WTC11 (cell line): ENCODE measurements around the gene NUP50. TPM values are rescaled to one million over a fixed set of nuclear protein-coding genes. Genes with fewer than 3 reads are reported as not detected.

ENCODE experiments used
- ATAC-seq: fragments of 200-7000 bp; cut with Tn5 transposase; 2 replicates; pipeline ENCODE4 v1.10.0; 2021; ENCODE audit warnings: mild to moderate bottlenecking, moderate library complexity
- CTCF ChIA-PET: fragments of 300-600 bp; sonication (Branson Sonifier 250); formaldehyde crosslinking; loops from one replicate; lab custom pipeline; 2021; ENCODE audit warnings: antibody characterized with exemption; lab: Charles Lee
- POLR2A ChIA-PET: fragments of 350-600 bp; sonication (Branson Sonifier 250); formaldehyde crosslinking; loops from one replicate; lab custom pipeline; 2021; ENCODE audit warnings: antibody characterized with exemption; lab: Charles Lee
- DNase-seq: peaks from one replicate; pipeline ENCODE4 v3.0.0; 2021; ENCODE audit warnings: low spot score
- H3K27ac Mint-ChIP-seq: 2 replicates; pipeline ENCODE4 v1.8.0; 2021; ENCODE audit warnings: mixed read lengths
- H3K27me3 Mint-ChIP-seq: 2 replicates; pipeline ENCODE4 v1.8.0; 2021; ENCODE audit warnings: low read depth, mild to moderate bottlenecking, moderate library complexity, mixed read lengths
- H3K36me3 Mint-ChIP-seq: 2 replicates; pipeline ENCODE4 v1.8.0; 2021; ENCODE audit warnings: mixed read lengths
- H3K4me1 Mint-ChIP-seq: 2 replicates; pipeline ENCODE4 v1.8.0; 2022; ENCODE audit warnings: mixed read lengths
- H3K4me3 Mint-ChIP-seq: 2 replicates; pipeline ENCODE4 v1.8.0; 2021; ENCODE audit warnings: mild to moderate bottlenecking, moderate library complexity, mixed read lengths
- H3K9me3 Mint-ChIP-seq: 2 replicates; pipeline ENCODE4 v1.8.0; 2021; ENCODE audit warnings: mixed read lengths
- ELF4 ChIP-seq: sonication (generic); formaldehyde crosslinking; IDR thresholded peaks from 2 replicates; pipeline ENCODE4 v1.8.1; 2022; ENCODE audit warnings: low read depth, mild to moderate bottlenecking, moderate library complexity, missing genetic modification reagents
- ESRRA ChIP-seq: sonication (generic); formaldehyde crosslinking; IDR thresholded peaks from 2 replicates; pipeline ENCODE4 v1.8.1; 2022; ENCODE audit warnings: mild to moderate bottlenecking, missing genetic modification reagents, borderline replicate concordance
- FOXJ3 ChIP-seq: sonication (generic); formaldehyde crosslinking; IDR thresholded peaks from 2 replicates; pipeline ENCODE4 v1.9.0; 2021; ENCODE audit warnings: missing genetic modification reagents, mild to moderate bottlenecking, borderline replicate concordance
- FOXP1 ChIP-seq: sonication (generic); formaldehyde crosslinking; IDR thresholded peaks from 2 replicates; pipeline ENCODE4 v1.8.0; 2022; ENCODE audit warnings: missing genetic modification reagents, mild to moderate bottlenecking, moderate library complexity, borderline replicate concordance
- GTF2I ChIP-seq: fragments of 250-450 bp; sonication (Bioruptor Pico); conservative IDR thresholded peaks from 2 replicates; pipeline ENCODE4 v1.4.0; 2021; ENCODE audit warnings: mild to moderate bottlenecking
- IRF2 ChIP-seq: sonication (generic); formaldehyde crosslinking; IDR thresholded peaks from 2 replicates; pipeline ENCODE4 v1.8.0; 2022; ENCODE audit warnings: low read depth, missing genetic modification reagents, borderline replicate concordance
- JAZF1 ChIP-seq: fragments of 250-450 bp; sonication (Bioruptor Pico); IDR thresholded peaks from 2 replicates; pipeline ENCODE4 v1.9.0; 2021; ENCODE audit warnings: moderate library complexity, mild to moderate bottlenecking, inconsistent platforms
- NR2C2 ChIP-seq: sonication (generic); formaldehyde crosslinking; IDR thresholded peaks from 2 replicates; pipeline ENCODE4 v1.8.0; 2022; ENCODE audit warnings: mild to moderate bottlenecking, missing genetic modification reagents
- OVOL2 ChIP-seq: fragments of 250-450 bp; sonication (Bioruptor Pico); IDR thresholded peaks from 2 replicates; pipeline ENCODE4 v1.9.0; 2021; ENCODE audit warnings: mild to moderate bottlenecking, borderline replicate concordance
- PRRX2 ChIP-seq: fragments of 250-450 bp; sonication (Bioruptor Pico); IDR thresholded peaks from 2 replicates; pipeline ENCODE4 v1.8.0; 2021; ENCODE audit warnings: mild to moderate bottlenecking
- RORB ChIP-seq: fragments of 250-450 bp; sonication (Bioruptor Pico); IDR thresholded peaks from 2 replicates; pipeline ENCODE4 v1.9.0; 2021; ENCODE audit warnings: mild to moderate bottlenecking
- SP1 ChIP-seq: sonication (generic); formaldehyde crosslinking; conservative IDR thresholded peaks from 2 replicates; pipeline ENCODE4 v1.8.1; 2022; ENCODE audit warnings: missing genetic modification reagents
- TEAD1 ChIP-seq: sonication (generic); formaldehyde crosslinking; IDR thresholded peaks from 2 replicates; pipeline ENCODE4 v1.8.0; 2022; ENCODE audit warnings: mild to moderate bottlenecking, missing genetic modification reagents
- ZNF138 ChIP-seq: sonication (generic); formaldehyde crosslinking; conservative IDR thresholded peaks from 2 replicates; pipeline ENCODE4 v1.8.1; 2022; ENCODE audit warnings: mild to moderate bottlenecking, moderate library complexity, missing genetic modification reagents
- ZNF219 ChIP-seq: sonication (generic); formaldehyde crosslinking; IDR thresholded peaks from 2 replicates; pipeline ENCODE4 v1.8.0; 2023; ENCODE audit warnings: missing genetic modification reagents, mild to moderate bottlenecking, borderline replicate concordance
- ZNF232 ChIP-seq: sonication (generic); formaldehyde crosslinking; IDR thresholded peaks from 2 replicates; pipeline ENCODE4 v1.8.0; 2022; ENCODE audit warnings: mild to moderate bottlenecking, missing genetic modification reagents
- ZNF263 ChIP-seq: sonication (generic); formaldehyde crosslinking; IDR thresholded peaks from 2 replicates; pipeline ENCODE4 v1.8.1; 2022; ENCODE audit warnings: low read depth, mild to moderate bottlenecking, moderate library complexity, missing genetic modification reagents
- ZNF423 ChIP-seq: fragments of 250-450 bp; sonication (Bioruptor Pico); IDR thresholded peaks from 2 replicates; pipeline ENCODE4 v2.1.2; 2022; ENCODE audit warnings: mild to moderate bottlenecking, moderate library complexity
- ZNF671 ChIP-seq: fragments of 250-450 bp; sonication (Bioruptor Pico); IDR thresholded peaks from 2 replicates; pipeline ENCODE4 v1.8.0; 2021; ENCODE audit warnings: mild to moderate bottlenecking
- total RNA-seq: library from RNA; stranded (reverse); gene quantifications from 3 replicates; pipeline ENCODE4 v1.2.3, GENCODE V29; 2021
- TF ChIP-seq, protein P1 (sequence below): sonication (generic); formaldehyde crosslinking; conservative IDR thresholded peaks from 2 replicates; pipeline ENCODE4 v1.8.1; 2022; ENCODE audit warnings: mild to moderate bottlenecking, missing genetic modification reagents
- TF ChIP-seq, protein P2 (sequence below): sonication (generic); formaldehyde crosslinking; IDR thresholded peaks from 2 replicates; pipeline ENCODE4 v1.8.0; 2023; ENCODE audit warnings: mild to moderate bottlenecking, missing genetic modification reagents
- TF ChIP-seq, protein P3 (sequence below): sonication (generic); formaldehyde crosslinking; IDR thresholded peaks from 2 replicates; pipeline ENCODE4 v1.8.0; 2022; ENCODE audit warnings: mild to moderate bottlenecking, missing genetic modification reagents
- TF ChIP-seq, protein P4 (sequence below): sonication (generic); formaldehyde crosslinking; IDR thresholded peaks from 2 replicates; pipeline ENCODE4 v1.8.1; 2022; ENCODE audit warnings: mild to moderate bottlenecking, moderate library complexity, missing genetic modification reagents
- TF ChIP-seq, protein P5 (sequence below): sonication (generic); formaldehyde crosslinking; IDR thresholded peaks from 2 replicates; pipeline ENCODE4 v1.8.0; 2022; ENCODE audit warnings: mild to moderate bottlenecking, missing genetic modification reagents
- TF ChIP-seq, protein P6 (sequence below): fragments of 250-450 bp; sonication (Bioruptor Pico); IDR thresholded peaks from 2 replicates; pipeline ENCODE4 v2.1.2; 2022; ENCODE audit warnings: mild to moderate bottlenecking, moderate library complexity
- TF ChIP-seq, protein P7 (sequence below): fragments of 200-600 bp; IDR thresholded peaks from 2 replicates; pipeline ENCODE4 v1.8.0; 2022; ENCODE audit warnings: antibody characterized with exemption

The NUP50 gene
- total RNA-seq, 1 experiment from 2014 or later = 131 TPM

DNA sequence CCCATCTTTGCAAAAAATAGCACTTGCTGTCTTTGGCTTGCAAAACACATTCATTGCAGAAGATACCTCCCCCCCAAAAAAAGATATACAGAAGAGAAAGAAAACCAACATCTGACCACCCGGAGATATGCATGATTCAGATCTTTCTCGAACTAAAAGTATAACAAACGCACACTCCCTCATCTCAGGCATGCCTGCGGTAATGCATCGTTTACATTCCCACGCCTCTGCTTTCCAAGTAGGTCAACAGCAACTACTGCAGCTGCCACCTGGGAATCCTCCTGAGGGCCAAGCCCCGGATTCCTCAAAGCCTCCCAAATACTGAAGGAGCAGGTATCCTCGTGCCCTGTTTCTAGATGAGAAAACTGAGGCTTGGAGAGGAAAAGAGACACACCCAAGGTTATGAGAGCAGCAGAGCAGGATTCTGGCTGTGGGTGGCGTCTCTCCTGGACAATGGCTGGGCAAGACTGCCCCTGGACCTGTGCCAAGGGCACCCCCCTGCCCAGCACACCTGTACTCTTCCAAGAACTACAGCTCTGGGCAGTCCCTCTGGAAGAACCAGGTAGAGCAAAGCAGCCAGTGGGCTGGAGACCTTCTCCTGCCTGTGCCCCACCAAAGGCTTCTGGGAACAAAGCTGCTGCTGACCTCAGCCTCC lies 38.1 kb downstream of the NUP50 start:
- H3K27me3 Mint-ChIP-seq = no peaks in the 10 kb centered on the region
- no peaks in the 10 kb centered on the region for H3K9me3 Mint-ChIP-seq
- H3K4me3 Mint-ChIP-seq = no peak overlapping the region
- no peak for ATAC-seq
- H3K4me1 Mint-ChIP-seq = peaks cover 22% of the 10 kb centered on the region
- H3K27ac Mint-ChIP-seq = peak overlapping the region; percentile 21; the same call in 1 of the 2 replicates
- TF ChIP-seq ZNF263 (CRISPR knock-in tag) = no peak
- no peak for TF ChIP-seq OVOL2 (CRISPR knock-in tag)
- TF ChIP-seq JAZF1 (CRISPR knock-in tag) = no peak
- TF ChIP-seq PRRX2 (CRISPR knock-in tag) = no peak
- TF ChIP-seq GTF2I (CRISPR knock-in tag) = no peak
- TF ChIP-seq FOXP1 (CRISPR knock-in tag) = no peak
- TF ChIP-seq ZNF423 (CRISPR knock-in tag) = no peak
- TF ChIP-seq, protein P1, sequence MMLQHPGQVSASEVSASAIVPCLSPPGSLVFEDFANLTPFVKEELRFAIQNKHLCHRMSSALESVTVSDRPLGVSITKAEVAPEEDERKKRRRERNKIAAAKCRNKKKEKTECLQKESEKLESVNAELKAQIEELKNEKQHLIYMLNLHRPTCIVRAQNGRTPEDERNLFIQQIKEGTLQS (CRISPR knock-in tag) = no peak
- TF ChIP-seq, protein P2, sequence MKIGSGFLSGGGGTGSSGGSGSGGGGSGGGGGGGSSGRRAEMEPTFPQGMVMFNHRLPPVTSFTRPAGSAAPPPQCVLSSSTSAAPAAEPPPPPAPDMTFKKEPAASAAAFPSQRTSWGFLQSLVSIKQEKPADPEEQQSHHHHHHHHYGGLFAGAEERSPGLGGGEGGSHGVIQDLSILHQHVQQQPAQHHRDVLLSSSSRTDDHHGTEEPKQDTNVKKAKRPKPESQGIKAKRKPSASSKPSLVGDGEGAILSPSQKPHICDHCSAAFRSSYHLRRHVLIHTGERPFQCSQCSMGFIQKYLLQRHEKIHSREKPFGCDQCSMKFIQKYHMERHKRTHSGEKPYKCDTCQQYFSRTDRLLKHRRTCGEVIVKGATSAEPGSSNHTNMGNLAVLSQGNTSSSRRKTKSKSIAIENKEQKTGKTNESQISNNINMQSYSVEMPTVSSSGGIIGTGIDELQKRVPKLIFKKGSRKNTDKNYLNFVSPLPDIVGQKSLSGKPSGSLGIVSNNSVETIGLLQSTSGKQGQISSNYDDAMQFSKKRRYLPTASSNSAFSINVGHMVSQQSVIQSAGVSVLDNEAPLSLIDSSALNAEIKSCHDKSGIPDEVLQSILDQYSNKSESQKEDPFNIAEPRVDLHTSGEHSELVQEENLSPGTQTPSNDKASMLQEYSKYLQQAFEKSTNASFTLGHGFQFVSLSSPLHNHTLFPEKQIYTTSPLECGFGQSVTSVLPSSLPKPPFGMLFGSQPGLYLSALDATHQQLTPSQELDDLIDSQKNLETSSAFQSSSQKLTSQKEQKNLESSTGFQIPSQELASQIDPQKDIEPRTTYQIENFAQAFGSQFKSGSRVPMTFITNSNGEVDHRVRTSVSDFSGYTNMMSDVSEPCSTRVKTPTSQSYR (CRISPR knock-in tag) = no peak
- no peak for TF ChIP-seq ZNF219 (CRISPR knock-in tag)
- TF ChIP-seq SP1 (CRISPR knock-in tag) = no peak
- TF ChIP-seq, protein P3, sequence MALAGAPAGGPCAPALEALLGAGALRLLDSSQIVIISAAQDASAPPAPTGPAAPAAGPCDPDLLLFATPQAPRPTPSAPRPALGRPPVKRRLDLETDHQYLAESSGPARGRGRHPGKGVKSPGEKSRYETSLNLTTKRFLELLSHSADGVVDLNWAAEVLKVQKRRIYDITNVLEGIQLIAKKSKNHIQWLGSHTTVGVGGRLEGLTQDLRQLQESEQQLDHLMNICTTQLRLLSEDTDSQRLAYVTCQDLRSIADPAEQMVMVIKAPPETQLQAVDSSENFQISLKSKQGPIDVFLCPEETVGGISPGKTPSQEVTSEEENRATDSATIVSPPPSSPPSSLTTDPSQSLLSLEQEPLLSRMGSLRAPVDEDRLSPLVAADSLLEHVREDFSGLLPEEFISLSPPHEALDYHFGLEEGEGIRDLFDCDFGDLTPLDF (CRISPR knock-in tag) = no peak
- TF ChIP-seq ZNF138 (CRISPR knock-in tag) = no peak
- no peak for TF ChIP-seq ESRRA
- TF ChIP-seq, protein P4, sequence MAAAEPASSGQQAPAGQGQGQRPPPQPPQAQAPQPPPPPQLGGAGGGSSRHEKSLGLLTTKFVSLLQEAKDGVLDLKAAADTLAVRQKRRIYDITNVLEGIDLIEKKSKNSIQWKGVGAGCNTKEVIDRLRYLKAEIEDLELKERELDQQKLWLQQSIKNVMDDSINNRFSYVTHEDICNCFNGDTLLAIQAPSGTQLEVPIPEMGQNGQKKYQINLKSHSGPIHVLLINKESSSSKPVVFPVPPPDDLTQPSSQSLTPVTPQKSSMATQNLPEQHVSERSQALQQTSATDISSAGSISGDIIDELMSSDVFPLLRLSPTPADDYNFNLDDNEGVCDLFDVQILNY = no peak
- TF ChIP-seq RORB (CRISPR knock-in tag) = no peak
- TF ChIP-seq ZNF232 = no peak
- TF ChIP-seq TEAD1 (CRISPR knock-in tag) = no peak
- no peak for TF ChIP-seq NR2C2 (CRISPR knock-in tag)
- TF ChIP-seq, protein P5, sequence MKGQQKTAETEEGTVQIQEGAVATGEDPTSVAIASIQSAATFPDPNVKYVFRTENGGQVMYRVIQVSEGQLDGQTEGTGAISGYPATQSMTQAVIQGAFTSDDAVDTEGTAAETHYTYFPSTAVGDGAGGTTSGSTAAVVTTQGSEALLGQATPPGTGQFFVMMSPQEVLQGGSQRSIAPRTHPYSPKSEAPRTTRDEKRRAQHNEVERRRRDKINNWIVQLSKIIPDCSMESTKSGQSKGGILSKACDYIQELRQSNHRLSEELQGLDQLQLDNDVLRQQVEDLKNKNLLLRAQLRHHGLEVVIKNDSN (CRISPR knock-in tag) = no peak
- ChIA-PET CTCF (no interaction called here), POLR2A (no interaction called here)
- H3K36me3 Mint-ChIP-seq = peaks cover 4% of the 10 kb centered on the region; the same call in 1 of the 2 replicates
- no peak for DNase-seq

DNA sequence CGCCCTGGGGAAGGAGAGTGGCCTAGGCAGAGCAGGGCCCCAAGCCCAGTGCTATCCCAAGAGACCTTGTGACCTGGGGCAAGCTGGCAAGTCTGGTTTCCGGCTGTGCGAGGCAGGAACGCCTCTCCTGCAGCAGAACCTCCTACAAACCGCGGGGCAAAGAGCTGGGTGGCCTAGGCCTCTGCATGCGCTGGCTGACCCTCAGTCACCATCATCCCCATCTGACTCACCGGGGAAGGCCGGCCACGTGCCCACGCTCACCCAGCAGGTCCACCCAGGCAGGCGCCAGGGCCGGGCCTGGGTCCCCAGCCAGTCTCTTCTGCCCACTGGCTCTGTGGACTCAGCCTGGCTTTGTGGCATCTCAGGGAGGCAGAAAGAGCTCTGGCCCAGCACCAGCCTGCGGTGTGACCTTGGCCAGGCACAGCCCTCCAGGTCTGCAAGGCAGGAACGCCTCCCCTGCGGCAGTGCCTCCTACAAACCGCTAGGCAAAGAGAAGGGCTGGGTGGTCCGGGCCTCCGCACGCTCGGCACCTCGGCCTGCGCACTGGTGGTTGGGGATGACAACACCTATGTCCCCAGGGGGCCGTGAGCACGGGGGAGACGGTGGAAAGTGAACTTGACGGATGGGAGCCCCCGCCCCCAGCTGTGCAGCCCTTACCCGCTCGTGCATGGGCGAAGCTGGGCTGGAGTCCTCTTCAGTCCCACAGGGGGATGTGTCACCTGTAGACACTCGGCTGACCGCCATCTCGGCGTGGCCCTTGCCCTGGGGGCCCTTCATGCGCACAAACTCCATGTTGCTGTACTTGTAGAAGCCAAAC lies 38.8 kb downstream of the NUP50 start:
- H3K27ac Mint-ChIP-seq = no peak overlapping the region
- no peak for ATAC-seq
- no peak for DNase-seq
- no peaks in the 10 kb centered on the region for H3K27me3 Mint-ChIP-seq
- H3K9me3 Mint-ChIP-seq = no peaks in the 10 kb centered on the region
- CTCF ChIA-PET = no interaction called here
- POLR2A ChIA-PET = no interaction called here
- peaks cover 22% of the 10 kb centered on the region for H3K4me1 Mint-ChIP-seq
- no peak overlapping the region for H3K4me3 Mint-ChIP-seq
- H3K36me3 Mint-ChIP-seq = peaks cover 4% of the 10 kb centered on the region; the same call in 1 of the 2 replicates
- no peak for TF ChIP-seq FOXJ3 (CRISPR knock-in tag)
- no peak for TF ChIP-seq ELF4 (CRISPR knock-in tag)
- TF ChIP-seq IRF2 (CRISPR knock-in tag) = no peak
- no peak for TF ChIP-seq ZNF671 (CRISPR knock-in tag)
- TF ChIP-seq OVOL2 (CRISPR knock-in tag) = no peak
- TF ChIP-seq, protein P6, sequence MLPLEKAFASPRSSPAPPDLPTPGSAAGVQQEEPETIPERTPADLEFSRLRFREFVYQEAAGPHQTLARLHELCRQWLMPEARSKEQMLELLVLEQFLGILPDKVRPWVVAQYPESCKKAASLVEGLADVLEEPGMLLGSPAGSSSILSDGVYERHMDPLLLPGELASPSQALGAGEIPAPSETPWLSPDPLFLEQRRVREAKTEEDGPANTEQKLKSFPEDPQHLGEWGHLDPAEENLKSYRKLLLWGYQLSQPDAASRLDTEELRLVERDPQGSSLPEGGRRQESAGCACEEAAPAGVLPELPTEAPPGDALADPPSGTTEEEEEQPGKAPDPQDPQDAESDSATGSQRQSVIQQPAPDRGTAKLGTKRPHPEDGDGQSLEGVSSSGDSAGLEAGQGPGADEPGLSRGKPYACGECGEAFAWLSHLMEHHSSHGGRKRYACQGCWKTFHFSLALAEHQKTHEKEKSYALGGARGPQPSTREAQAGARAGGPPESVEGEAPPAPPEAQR (CRISPR knock-in tag) = no peak
- TF ChIP-seq, protein P7, sequence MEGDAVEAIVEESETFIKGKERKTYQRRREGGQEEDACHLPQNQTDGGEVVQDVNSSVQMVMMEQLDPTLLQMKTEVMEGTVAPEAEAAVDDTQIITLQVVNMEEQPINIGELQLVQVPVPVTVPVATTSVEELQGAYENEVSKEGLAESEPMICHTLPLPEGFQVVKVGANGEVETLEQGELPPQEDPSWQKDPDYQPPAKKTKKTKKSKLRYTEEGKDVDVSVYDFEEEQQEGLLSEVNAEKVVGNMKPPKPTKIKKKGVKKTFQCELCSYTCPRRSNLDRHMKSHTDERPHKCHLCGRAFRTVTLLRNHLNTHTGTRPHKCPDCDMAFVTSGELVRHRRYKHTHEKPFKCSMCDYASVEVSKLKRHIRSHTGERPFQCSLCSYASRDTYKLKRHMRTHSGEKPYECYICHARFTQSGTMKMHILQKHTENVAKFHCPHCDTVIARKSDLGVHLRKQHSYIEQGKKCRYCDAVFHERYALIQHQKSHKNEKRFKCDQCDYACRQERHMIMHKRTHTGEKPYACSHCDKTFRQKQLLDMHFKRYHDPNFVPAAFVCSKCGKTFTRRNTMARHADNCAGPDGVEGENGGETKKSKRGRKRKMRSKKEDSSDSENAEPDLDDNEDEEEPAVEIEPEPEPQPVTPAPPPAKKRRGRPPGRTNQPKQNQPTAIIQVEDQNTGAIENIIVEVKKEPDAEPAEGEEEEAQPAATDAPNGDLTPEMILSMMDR = no peak
